ENCODE results near the gene ATP2C2.

GRCh38 chr16:84344781-84345180 is 23.6 kb upstream of the ATP2C2 start:
- TF ChIP-seq HOXA7 (CRISPR knock-in tag; IDR thresholded peaks at IDR 0.05; ENCODE audit: borderline replicate concordance) (no peak), ZBTB10 (tag by site-specific recombination; IDR thresholded peaks at IDR 0.05) (no peak), PBX3 (CRISPR knock-in tag; IDR thresholded peaks at IDR 0.05) (no peak), ZNF221 (tag by site-specific recombination; IDR thresholded peaks at IDR 0.05; ENCODE audit: borderline replicate concordance) (no peak), ZNF112 (tag by site-specific recombination; IDR thresholded peaks at IDR 0.05) (no peak), CTCF (tag by site-specific recombination; IDR thresholded peaks at IDR 0.05) (no peak), TCF7L2 (IDR thresholded peaks at IDR 0.05; ENCODE audit: borderline replicate concordance, low read depth, low read length) (no peak), ZNF121 (tag by site-specific recombination; IDR thresholded peaks at IDR 0.05) (no peak), SETDB1 (IDR thresholded peaks at IDR 0.05; ENCODE audit: insufficient read length, low read length) (no peak), OVOL3 (tag by site-specific recombination; IDR thresholded peaks at IDR 0.05) (no peak), KLF7 (tag by site-specific recombination; IDR thresholded peaks at IDR 0.05; ENCODE audit: borderline replicate concordance) (no peak), YY1 (tag by site-specific recombination; IDR thresholded peaks at IDR 0.05) (no peak), REST (tag by site-specific recombination; IDR thresholded peaks at IDR 0.05) (no peak)

All from HEK293 (cell line).